Thyroid gland (tissue), 4 donors: ENCODE data around the gene MYZAP.
A peak's percentile ranks its signal among the peaks of the same experiment; 100 is the strongest.

ENCODE experiments used
- CTCF ChIP-seq, 6 experiments: fragments of 200-600 bp in 3 of 6; fragments of 450-650 bp in 3 of 6; sonication (generic) in 3 of 6; IDR thresholded peaks; one replicate each; pipeline ENCODE4 v1.5.1; 2016 to 2019; ENCODE audit warnings: antibody characterized with exemption in 6 of 6, mild to moderate bottlenecking in 2 of 6, inconsistent platforms in 1 of 6, moderate library complexity in 1 of 6
- POLR2A ChIP-seq, 2 donors: fragments of 450-650 bp; IDR thresholded peaks; one replicate each; pipeline ENCODE4 v1.6.1; 2017; ENCODE audit warnings: antibody characterized with exemption in 2 of 2, mild to moderate bottlenecking in 2 of 2, moderate library complexity in 1 of 2

GRCh38 chr15:57619746-57620145, 28.0 kb downstream of the MYZAP start:
- TF ChIP-seq CTCF (IDR thresholded peaks at IDR 0.05) (peak in 1 of 6 experiments; percentile 7), POLR2A (IDR thresholded peaks at IDR 0.05) (no peak)
